ENCODE data around the gene ABL2.
"Not testable (repeated sequence)": the region's sequence is repeated elsewhere in the genome, so short reads cannot be mapped to it uniquely, and the experiment has no call there.

Gene ABL2

GRCh38 chr1:179229214-179230140, at the start of gene ABL2:
ABL2 (minus strand) TSS chr1:179229677; CDS start chr1:179229397, 280 bp downstream.
- H3K4me3 ChIP-seq (ENCODE audit: low read length) = peak within 1 kb of the TSS; percentile 94
- H3K4me1 ChIP-seq (ENCODE audit: control insufficient read depth, insufficient read depth, low read length) = peaks cover 8% of the 10 kb centered on the region
- DNase-seq (ENCODE audit: low read depth) = peak; percentile 77
- no peaks in the 10 kb centered on the region for H3K9me3 ChIP-seq (ENCODE audit: control insufficient read depth, low read length)
- H3K9ac ChIP-seq (ENCODE audit: low read length) = peak within 1 kb of the TSS; percentile 89
- no peaks in the 10 kb centered on the region for H3K36me3 ChIP-seq (ENCODE audit: control insufficient read depth, insufficient read depth, low read length, severe bottlenecking)
- H3K27me3 ChIP-seq (replicated peaks; ENCODE audit: control insufficient read depth, insufficient read depth, low read length) = no peaks in the 10 kb centered on the region

DNA sequence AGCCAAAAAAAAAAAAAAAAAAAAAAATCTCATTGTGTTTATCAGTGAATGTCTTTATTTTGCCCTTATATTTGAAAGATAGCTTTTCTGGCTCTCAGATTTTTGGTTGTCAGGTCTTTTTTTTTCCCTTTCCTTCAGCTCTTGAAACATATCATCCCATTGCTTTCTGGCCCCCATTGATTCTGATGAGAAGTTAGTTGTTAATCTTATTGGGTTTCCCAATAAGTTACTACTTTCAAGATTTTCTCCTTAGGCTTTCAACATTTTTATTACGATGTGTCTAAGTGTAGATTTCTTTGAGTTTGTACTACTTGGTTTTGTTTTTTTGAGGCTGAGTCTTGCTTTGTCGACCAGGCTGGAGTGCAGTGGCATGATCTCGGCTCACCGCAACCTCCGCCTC, 49.4 kb upstream of the ABL2 start:
- peaks cover 7% of the 10 kb centered on the region for H3K9me3 ChIP-seq (ENCODE audit: control insufficient read depth, low read length)
- H3K4me1 ChIP-seq (ENCODE audit: control insufficient read depth, insufficient read depth, low read length) = no peaks in the 10 kb centered on the region
- no peak for DNase-seq (ENCODE audit: low read depth)
- no peaks in the 10 kb centered on the region for H3K36me3 ChIP-seq (ENCODE audit: control insufficient read depth, insufficient read depth, low read length, severe bottlenecking)
- no peak overlapping the region for H3K9ac ChIP-seq (ENCODE audit: low read length)
- H3K27me3 ChIP-seq (replicated peaks; ENCODE audit: control insufficient read depth, insufficient read depth, low read length) = no peaks in the 10 kb centered on the region
- H3K4me3 ChIP-seq (ENCODE audit: low read length) = no peak overlapping the region

DNA sequence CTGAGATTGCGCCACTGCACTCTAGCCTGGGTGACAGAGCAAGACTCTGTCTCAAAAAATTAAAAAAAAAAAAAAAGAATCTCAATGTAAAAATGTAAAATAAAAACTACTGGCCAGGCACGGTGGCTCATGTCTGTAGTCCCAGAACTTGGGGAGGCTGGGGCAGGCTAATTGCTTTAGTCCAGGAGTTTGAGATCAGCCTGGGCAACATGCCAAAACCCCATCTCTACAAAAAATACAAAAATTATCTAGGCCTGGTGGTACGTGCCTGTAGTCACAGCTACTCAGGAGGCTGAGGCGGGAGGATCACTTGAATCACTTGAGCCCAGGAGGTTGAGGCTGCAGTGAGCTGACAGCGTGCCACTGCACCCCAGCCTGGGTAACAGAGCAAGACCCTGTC, 44.9 kb upstream of the ABL2 start:
- not testable (repeated sequence) for DNase-seq (ENCODE audit: low read depth); H3K27me3 ChIP-seq (replicated peaks; ENCODE audit: control insufficient read depth, insufficient read depth, low read length); H3K9ac ChIP-seq (ENCODE audit: low read length); H3K9me3 ChIP-seq (ENCODE audit: control insufficient read depth, low read length); H3K4me3 ChIP-seq (ENCODE audit: low read length); H3K36me3 ChIP-seq (ENCODE audit: control insufficient read depth, insufficient read depth, low read length, severe bottlenecking)
- H3K4me1 ChIP-seq (ENCODE audit: control insufficient read depth, insufficient read depth, low read length) = peaks cover 10% of the 10 kb centered on the region

DNA sequence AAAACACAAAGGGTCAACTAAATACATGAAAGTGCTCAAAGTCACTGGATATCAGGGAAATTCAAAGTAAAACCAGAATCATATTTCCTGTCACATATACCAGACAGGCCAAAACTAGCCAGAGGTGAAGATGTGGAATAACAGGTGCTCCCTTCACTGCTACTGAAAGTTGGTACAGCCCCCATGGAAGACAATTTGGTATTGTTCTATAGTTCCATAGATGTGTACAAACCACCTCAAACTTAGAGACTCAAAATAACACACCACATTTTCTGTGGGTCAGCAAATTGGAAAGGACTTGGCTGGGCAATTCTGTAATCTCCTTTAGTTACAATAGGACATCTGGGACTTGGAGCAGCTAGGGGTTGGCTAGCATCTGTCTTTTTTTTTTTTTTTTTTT, 39.6 kb upstream of the ABL2 start:
- Histone ChIP-seq H3K4me1 (ENCODE audit: control insufficient read depth, insufficient read depth, low read length) (peaks cover 16% of the 10 kb centered on the region), H3K9me3 (ENCODE audit: control insufficient read depth, low read length) (no peaks in the 10 kb centered on the region), H3K27me3 (replicated peaks; ENCODE audit: control insufficient read depth, insufficient read depth, low read length) (no peaks in the 10 kb centered on the region), H3K36me3 (ENCODE audit: control insufficient read depth, insufficient read depth, low read length, severe bottlenecking) (no peaks in the 10 kb centered on the region), H3K9ac (ENCODE audit: low read length) (no peak overlapping the region), H3K4me3 (ENCODE audit: low read length) (no peak overlapping the region)
- no peak for DNase-seq (ENCODE audit: low read depth)

GRCh38 chr1:179264507-179264906, 35.0 kb upstream of the ABL2 start:
- H3K4me3 ChIP-seq (ENCODE audit: low read length) = no peak overlapping the region
- H3K9me3 ChIP-seq (ENCODE audit: control insufficient read depth, low read length) = no peaks in the 10 kb centered on the region
- H3K9ac ChIP-seq (ENCODE audit: low read length) = no peak overlapping the region
- DNase-seq (ENCODE audit: low read depth) = no peak
- H3K36me3 ChIP-seq (ENCODE audit: control insufficient read depth, insufficient read depth, low read length, severe bottlenecking) = no peaks in the 10 kb centered on the region
- H3K27me3 ChIP-seq (replicated peaks; ENCODE audit: control insufficient read depth, insufficient read depth, low read length) = no peaks in the 10 kb centered on the region
- H3K4me1 ChIP-seq (ENCODE audit: control insufficient read depth, insufficient read depth, low read length) = peaks cover 6% of the 10 kb centered on the region

DNA sequence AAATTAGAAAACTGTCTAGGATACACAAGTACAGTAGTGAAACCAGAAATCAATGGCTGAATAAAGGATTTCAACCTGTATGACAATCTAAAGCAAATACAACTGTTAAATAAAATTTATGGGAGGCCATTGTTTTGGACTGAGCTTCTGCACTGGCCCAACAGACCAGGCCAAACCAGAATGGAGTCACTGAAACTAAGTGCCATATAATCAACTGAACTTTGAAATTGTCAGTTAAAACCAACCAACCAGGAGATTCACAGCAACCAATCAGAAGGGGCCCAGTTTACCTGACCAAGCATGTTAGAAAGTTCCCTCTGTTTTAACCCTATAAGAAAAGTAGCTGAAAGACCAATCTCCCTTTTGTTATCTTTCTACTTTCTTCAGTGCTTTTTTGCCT, 33.6 kb upstream of the ABL2 start:
- Histone ChIP-seq H3K9ac (ENCODE audit: low read length) (no peak overlapping the region), H3K9me3 (ENCODE audit: control insufficient read depth, low read length) (no peaks in the 10 kb centered on the region), H3K4me1 (ENCODE audit: control insufficient read depth, insufficient read depth, low read length) (peaks cover 6% of the 10 kb centered on the region), H3K4me3 (ENCODE audit: low read length) (no peak overlapping the region), H3K27me3 (replicated peaks; ENCODE audit: control insufficient read depth, insufficient read depth, low read length) (no peaks in the 10 kb centered on the region), H3K36me3 (ENCODE audit: control insufficient read depth, insufficient read depth, low read length, severe bottlenecking) (no peaks in the 10 kb centered on the region)
- no peak for DNase-seq (ENCODE audit: low read depth)

DNA sequence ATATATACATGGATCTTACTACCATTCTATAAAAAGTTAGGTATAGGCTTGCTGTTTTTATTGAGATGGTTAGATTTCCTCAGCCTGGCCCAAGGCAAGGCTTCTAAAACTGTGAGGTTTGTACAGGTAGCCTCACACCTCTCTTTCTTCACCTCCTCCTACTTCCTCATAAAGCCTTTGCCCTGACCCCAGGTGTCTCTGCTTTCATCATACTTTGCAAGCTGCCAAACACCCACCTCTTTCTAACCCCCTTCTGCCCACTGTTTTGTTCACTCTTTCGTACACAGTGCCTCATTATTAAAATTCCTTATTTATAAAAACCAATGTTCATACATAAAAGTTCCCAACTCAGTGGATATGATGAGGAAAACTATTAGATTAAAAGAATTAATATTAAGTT, 32.7 kb upstream of the ABL2 start:
- no peak overlapping the region for H3K9ac ChIP-seq (ENCODE audit: low read length)
- peaks cover 6% of the 10 kb centered on the region for H3K4me1 ChIP-seq (ENCODE audit: control insufficient read depth, insufficient read depth, low read length)
- H3K36me3 ChIP-seq (ENCODE audit: control insufficient read depth, insufficient read depth, low read length, severe bottlenecking) = no peaks in the 10 kb centered on the region
- no peak for DNase-seq (ENCODE audit: low read depth)
- no peaks in the 10 kb centered on the region for H3K27me3 ChIP-seq (replicated peaks; ENCODE audit: control insufficient read depth, insufficient read depth, low read length)
- no peaks in the 10 kb centered on the region for H3K9me3 ChIP-seq (ENCODE audit: control insufficient read depth, low read length)
- no peak overlapping the region for H3K4me3 ChIP-seq (ENCODE audit: low read length)

- H3K9ac ChIP-seq (ENCODE audit: low read length) = no peak overlapping the region
- no peaks in the 10 kb centered on the region for H3K36me3 ChIP-seq (ENCODE audit: control insufficient read depth, insufficient read depth, low read length, severe bottlenecking)
- H3K4me3 ChIP-seq (ENCODE audit: low read length) = no peak overlapping the region
- no peak for DNase-seq (ENCODE audit: low read depth)
- H3K27me3 ChIP-seq (replicated peaks; ENCODE audit: control insufficient read depth, insufficient read depth, low read length) = no peaks in the 10 kb centered on the region
- H3K9me3 ChIP-seq (ENCODE audit: control insufficient read depth, low read length) = no peaks in the 10 kb centered on the region
- H3K4me1 ChIP-seq (ENCODE audit: control insufficient read depth, insufficient read depth, low read length) = no peaks in the 10 kb centered on the region
Measured at GRCh38 chr1:179253286-179253972, 24.0 kb upstream of the ABL2 start.

GRCh38 chr1:179252606-179253005, 23.1 kb upstream of the ABL2 start:
- no peaks in the 10 kb centered on the region for H3K27me3 ChIP-seq (replicated peaks; ENCODE audit: control insufficient read depth, insufficient read depth, low read length)
- no peak for DNase-seq (ENCODE audit: low read depth)
- no peak overlapping the region for H3K9ac ChIP-seq (ENCODE audit: low read length)
- no peak overlapping the region for H3K4me3 ChIP-seq (ENCODE audit: low read length)
- H3K4me1 ChIP-seq (ENCODE audit: control insufficient read depth, insufficient read depth, low read length) = no peaks in the 10 kb centered on the region
- no peaks in the 10 kb centered on the region for H3K36me3 ChIP-seq (ENCODE audit: control insufficient read depth, insufficient read depth, low read length, severe bottlenecking)
- H3K9me3 ChIP-seq (ENCODE audit: control insufficient read depth, low read length) = no peaks in the 10 kb centered on the region

DNA sequence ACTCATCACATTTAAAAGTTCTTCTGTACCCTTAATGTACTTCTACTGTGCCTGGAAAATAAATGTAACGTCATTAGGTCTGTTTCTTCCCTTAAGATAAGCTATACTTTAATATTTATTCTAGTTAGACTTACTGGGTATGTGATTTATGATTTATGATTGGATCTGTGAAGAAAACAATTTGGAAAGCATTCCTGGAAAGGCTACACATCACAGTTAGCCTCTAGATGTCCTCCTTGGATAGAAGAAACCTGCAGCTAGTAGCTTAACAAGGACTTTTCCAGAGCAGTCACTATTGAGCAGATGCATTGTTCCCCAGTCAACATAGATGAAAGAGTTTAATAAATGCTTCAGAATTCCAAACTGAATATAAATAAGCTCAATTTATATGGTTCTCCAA, 22.2 kb upstream of the ABL2 start:
- H3K27me3 ChIP-seq (replicated peaks; ENCODE audit: control insufficient read depth, insufficient read depth, low read length) = no peaks in the 10 kb centered on the region
- no peaks in the 10 kb centered on the region for H3K36me3 ChIP-seq (ENCODE audit: control insufficient read depth, insufficient read depth, low read length, severe bottlenecking)
- no peak overlapping the region for H3K4me3 ChIP-seq (ENCODE audit: low read length)
- no peaks in the 10 kb centered on the region for H3K9me3 ChIP-seq (ENCODE audit: control insufficient read depth, low read length)
- no peak overlapping the region for H3K9ac ChIP-seq (ENCODE audit: low read length)
- DNase-seq (ENCODE audit: low read depth) = peak; percentile 60
- H3K4me1 ChIP-seq (ENCODE audit: control insufficient read depth, insufficient read depth, low read length) = no peaks in the 10 kb centered on the region

GRCh38 chr1:179247923-179248322, 18.4 kb upstream of the ABL2 start:
- Histone ChIP-seq H3K4me3 (ENCODE audit: low read length) (no peak overlapping the region), H3K9ac (ENCODE audit: low read length) (no peak overlapping the region), H3K36me3 (ENCODE audit: control insufficient read depth, insufficient read depth, low read length, severe bottlenecking) (no peaks in the 10 kb centered on the region), H3K9me3 (ENCODE audit: control insufficient read depth, low read length) (no peaks in the 10 kb centered on the region), H3K4me1 (ENCODE audit: control insufficient read depth, insufficient read depth, low read length) (no peaks in the 10 kb centered on the region), H3K27me3 (replicated peaks; ENCODE audit: control insufficient read depth, insufficient read depth, low read length) (no peaks in the 10 kb centered on the region)
- DNase-seq (ENCODE audit: low read depth) = no peak

Measured in adipocyte (in vitro differentiated cells).